HL-60 (cell line): ENCODE data around the gene RAB3C.

ENCODE experiments used
- GABPA ChIP-seq: IDR thresholded peaks from 2 replicates; pipeline ENCODE4 v1.6.1; 2012; ENCODE audit warnings: low read depth
- TF ChIP-seq, protein P1 (sequence below): IDR thresholded peaks from one replicate; pipeline ENCODE4 v1.5.1; 2011; ENCODE audit warnings: low read length, control low read depth, inconsistent platforms; ENCODE audit not compliant: insufficient read depth
- TF ChIP-seq, protein P2 (sequence below): IDR thresholded peaks from 2 replicates; pipeline ENCODE4 v1.6.1; 2012; ENCODE audit warnings: low read depth; ENCODE audit not compliant: insufficient replicate concordance

DNA sequence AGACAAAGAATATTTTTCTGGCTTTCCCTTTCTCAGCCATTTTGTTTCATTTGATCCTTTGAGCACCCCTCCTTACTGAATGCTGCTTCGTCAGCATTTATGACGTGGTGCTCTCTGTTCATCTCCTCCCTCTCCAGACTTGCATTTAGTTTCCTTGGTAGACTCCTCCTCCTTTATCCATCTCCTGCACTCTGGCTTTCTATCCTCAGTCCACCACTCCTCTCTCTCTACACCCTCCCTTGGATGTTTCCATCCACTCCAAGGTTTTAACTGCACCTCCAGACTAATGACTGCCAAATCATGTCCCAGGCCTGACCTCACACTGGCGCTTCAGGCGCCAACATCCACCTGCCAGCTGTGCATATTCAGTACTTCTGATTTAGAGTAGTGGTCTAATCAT lies 245.4 kb downstream of the RAB3C start:
- TF ChIP-seq, protein P1, sequence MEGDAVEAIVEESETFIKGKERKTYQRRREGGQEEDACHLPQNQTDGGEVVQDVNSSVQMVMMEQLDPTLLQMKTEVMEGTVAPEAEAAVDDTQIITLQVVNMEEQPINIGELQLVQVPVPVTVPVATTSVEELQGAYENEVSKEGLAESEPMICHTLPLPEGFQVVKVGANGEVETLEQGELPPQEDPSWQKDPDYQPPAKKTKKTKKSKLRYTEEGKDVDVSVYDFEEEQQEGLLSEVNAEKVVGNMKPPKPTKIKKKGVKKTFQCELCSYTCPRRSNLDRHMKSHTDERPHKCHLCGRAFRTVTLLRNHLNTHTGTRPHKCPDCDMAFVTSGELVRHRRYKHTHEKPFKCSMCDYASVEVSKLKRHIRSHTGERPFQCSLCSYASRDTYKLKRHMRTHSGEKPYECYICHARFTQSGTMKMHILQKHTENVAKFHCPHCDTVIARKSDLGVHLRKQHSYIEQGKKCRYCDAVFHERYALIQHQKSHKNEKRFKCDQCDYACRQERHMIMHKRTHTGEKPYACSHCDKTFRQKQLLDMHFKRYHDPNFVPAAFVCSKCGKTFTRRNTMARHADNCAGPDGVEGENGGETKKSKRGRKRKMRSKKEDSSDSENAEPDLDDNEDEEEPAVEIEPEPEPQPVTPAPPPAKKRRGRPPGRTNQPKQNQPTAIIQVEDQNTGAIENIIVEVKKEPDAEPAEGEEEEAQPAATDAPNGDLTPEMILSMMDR, result no peak
- TF ChIP-seq, protein P2, sequence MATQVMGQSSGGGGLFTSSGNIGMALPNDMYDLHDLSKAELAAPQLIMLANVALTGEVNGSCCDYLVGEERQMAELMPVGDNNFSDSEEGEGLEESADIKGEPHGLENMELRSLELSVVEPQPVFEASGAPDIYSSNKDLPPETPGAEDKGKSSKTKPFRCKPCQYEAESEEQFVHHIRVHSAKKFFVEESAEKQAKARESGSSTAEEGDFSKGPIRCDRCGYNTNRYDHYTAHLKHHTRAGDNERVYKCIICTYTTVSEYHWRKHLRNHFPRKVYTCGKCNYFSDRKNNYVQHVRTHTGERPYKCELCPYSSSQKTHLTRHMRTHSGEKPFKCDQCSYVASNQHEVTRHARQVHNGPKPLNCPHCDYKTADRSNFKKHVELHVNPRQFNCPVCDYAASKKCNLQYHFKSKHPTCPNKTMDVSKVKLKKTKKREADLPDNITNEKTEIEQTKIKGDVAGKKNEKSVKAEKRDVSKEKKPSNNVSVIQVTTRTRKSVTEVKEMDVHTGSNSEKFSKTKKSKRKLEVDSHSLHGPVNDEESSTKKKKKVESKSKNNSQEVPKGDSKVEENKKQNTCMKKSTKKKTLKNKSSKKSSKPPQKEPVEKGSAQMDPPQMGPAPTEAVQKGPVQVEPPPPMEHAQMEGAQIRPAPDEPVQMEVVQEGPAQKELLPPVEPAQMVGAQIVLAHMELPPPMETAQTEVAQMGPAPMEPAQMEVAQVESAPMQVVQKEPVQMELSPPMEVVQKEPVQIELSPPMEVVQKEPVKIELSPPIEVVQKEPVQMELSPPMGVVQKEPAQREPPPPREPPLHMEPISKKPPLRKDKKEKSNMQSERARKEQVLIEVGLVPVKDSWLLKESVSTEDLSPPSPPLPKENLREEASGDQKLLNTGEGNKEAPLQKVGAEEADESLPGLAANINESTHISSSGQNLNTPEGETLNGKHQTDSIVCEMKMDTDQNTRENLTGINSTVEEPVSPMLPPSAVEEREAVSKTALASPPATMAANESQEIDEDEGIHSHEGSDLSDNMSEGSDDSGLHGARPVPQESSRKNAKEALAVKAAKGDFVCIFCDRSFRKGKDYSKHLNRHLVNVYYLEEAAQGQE, result no peak
- TF ChIP-seq GABPA, result no peak
